Measurements from ENCODE around the gene DDB1. TPM values are rescaled to one million over a fixed set of nuclear protein-coding genes. Genes with fewer than 3 reads are reported as not detected.

DDB1 gene
- total and polyA plus RNA-seq, 4 donors, result 44.2 to 148 (median 107) TPM

DNA sequence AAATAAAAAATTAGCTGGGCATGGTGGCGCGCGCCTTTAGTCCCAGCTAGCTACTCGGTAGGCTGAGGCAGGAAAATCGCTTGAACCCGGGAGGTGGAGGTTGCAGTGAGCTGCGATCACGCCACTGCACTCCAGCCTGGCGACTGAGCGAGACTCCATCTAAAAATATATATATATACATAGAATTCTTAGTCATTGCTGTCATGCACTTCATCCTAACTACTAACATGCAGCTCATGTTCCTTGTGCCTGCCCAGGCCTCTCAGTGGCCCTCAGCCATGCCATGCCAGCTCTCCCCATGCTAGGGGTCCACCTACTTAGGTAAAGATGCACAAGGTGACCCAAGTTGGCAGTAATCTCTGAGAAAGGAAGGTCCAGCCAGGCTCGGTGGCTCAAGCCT lies 25.7 kb upstream of the DDB1 start:
- DNase-seq, result no peak
- Histone ChIP-seq H3K36me3 (ENCODE audit: control insufficient read depth in 1 of 2, insufficient read depth in 2 of 2, low read length in 1 of 2) (no peaks in the 10 kb centered on the region), H3K4me1 (ENCODE audit: control insufficient read depth in 1 of 2, insufficient read depth in 2 of 2, low read length in 2 of 2) (no peaks in the 10 kb centered on the region), H3K27ac (ENCODE audit: low read depth in 1 of 2, low read length in 2 of 2) (no peak overlapping the region), H3K4me3 (ENCODE audit: low read length in 2 of 2) (no peak overlapping the region), H3K27me3 (ENCODE audit: control insufficient read depth in 1 of 2, insufficient read depth in 2 of 2, low read length in 1 of 2) (no peaks in the 10 kb centered on the region), H3K9me3 (ENCODE audit: control insufficient read depth, low read length) (no peaks in the 10 kb centered on the region)
- no peak for ATAC-seq (ENCODE audit: low FRiP score)
- 94 to 97% methylated on average over 11 of the region's 11 CpGs for WGBS, 2 donors
- intact Hi-C loops (cut with DNase I), result no loop called here

DNA sequence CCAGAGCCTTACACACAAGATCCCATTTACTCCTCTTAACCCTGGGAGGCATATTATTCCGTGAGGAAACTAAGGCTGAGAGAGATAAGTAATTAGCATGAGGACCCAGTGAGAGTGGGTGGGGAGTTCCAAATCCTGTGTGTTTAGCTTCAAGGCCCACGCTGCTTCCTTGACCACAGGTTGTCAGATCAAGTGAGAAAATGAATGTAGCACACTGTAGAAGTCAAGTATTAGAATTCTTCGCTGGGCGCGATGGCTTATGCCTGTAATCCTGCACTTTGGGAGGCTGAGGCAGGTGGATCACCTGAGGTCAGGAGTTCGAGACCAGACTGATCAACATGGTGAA lies 25.0 kb upstream of the DDB1 start:
- Histone ChIP-seq H3K27ac (ENCODE audit: low read depth in 1 of 2, low read length in 2 of 2) (no peak overlapping the region), H3K9me3 (ENCODE audit: control insufficient read depth, low read length) (no peaks in the 10 kb centered on the region), H3K4me1 (ENCODE audit: control insufficient read depth in 1 of 2, insufficient read depth in 2 of 2, low read length in 2 of 2) (no peaks in the 10 kb centered on the region), H3K27me3 (ENCODE audit: control insufficient read depth in 1 of 2, insufficient read depth in 2 of 2, low read length in 1 of 2) (no peaks in the 10 kb centered on the region), H3K4me3 (ENCODE audit: low read length in 2 of 2) (no peak overlapping the region), H3K36me3 (ENCODE audit: control insufficient read depth in 1 of 2, insufficient read depth in 2 of 2, low read length in 1 of 2) (peaks cover 0 to 1% of the 10 kb centered on the region in 2 donors)
- intact Hi-C loops (cut with DNase I), result no loop called here
- ATAC-seq (ENCODE audit: low FRiP score), result no peak
- WGBS, 2 donors, result 93 to 96% methylated on average over 6 of the region's 6 CpGs
- DNase-seq, result no peak

DNA sequence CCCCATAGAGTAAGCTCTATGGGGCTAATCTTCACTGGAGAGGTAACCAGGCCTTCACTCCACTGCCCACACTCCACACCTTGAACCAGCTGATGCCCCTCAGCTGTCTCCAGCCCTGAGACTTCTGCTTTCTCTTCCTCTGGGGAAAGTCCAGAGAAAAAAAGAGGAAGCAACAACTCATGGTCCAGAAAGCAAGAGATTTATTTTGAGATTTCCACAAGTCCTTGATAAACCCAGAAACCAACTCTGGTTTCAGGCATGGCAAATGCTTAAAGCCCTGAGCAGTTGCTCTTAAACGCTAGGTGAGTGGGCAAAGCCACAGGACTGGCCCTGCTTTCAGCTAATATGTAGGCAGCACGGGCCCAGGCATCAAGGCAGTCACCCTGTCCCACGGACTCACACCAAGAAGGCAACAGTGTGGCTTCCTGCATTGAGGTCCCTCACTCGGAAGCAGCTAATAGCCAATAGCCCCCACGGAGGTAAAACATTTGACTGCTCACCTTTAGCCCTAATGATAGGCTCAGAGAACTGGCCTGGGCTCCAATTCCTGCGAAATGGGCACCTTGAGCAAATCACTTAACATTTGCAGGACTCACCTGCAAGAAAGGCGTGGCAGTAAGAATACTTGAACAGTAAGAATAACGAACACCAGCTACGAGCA lies 24.5 kb upstream of the DDB1 start:
- Histone ChIP-seq H3K27me3 (ENCODE audit: control insufficient read depth in 1 of 2, insufficient read depth in 2 of 2, low read length in 1 of 2) (no peaks in the 10 kb centered on the region), H3K27ac (ENCODE audit: low read depth in 1 of 2, low read length in 2 of 2) (no peak overlapping the region), H3K4me1 (ENCODE audit: control insufficient read depth in 1 of 2, insufficient read depth in 2 of 2, low read length in 2 of 2) (no peaks in the 10 kb centered on the region), H3K36me3 (ENCODE audit: control insufficient read depth in 1 of 2, insufficient read depth in 2 of 2, low read length in 1 of 2) (peaks cover 0 to 3% of the 10 kb centered on the region in 2 donors), H3K4me3 (ENCODE audit: low read length in 2 of 2) (no peak overlapping the region), H3K9me3 (ENCODE audit: control insufficient read depth, low read length) (no peaks in the 10 kb centered on the region)
- ATAC-seq (ENCODE audit: low FRiP score) (no peak), DNase-seq (no peak)
- intact Hi-C loops (cut with DNase I), result no loop called here
- WGBS, 2 donors, result 93% methylated on average over 9 of the region's 9 CpGs

DNA sequence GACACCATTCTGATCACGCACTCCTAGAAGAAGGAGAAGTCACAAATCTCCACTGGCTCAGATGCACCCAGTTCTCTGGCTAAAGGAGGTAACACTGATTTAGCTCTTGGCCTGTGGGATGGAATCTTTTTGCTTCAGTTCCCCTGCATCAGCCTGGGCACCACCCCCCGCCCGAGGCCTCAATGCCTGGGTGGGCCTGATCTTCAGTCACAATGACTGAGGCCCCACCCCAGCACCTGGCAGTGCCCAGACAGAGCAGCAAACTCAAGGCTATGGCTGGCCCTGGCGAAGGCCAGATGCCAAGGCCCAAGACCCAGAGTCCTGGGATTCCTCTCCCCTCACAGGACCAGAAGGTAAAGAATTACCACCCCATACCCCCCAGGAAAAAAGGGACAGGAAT lies 23.8 kb upstream of the DDB1 start:
- H3K4me1 ChIP-seq (ENCODE audit: control insufficient read depth in 1 of 2, insufficient read depth in 2 of 2, low read length in 2 of 2), result no peaks in the 10 kb centered on the region
- H3K27me3 ChIP-seq (ENCODE audit: control insufficient read depth in 1 of 2, insufficient read depth in 2 of 2, low read length in 1 of 2), result no peaks in the 10 kb centered on the region
- peaks cover 0 to 5% of the 10 kb centered on the region in 2 donors for H3K36me3 ChIP-seq (ENCODE audit: control insufficient read depth in 1 of 2, insufficient read depth in 2 of 2, low read length in 1 of 2)
- H3K27ac ChIP-seq (ENCODE audit: low read depth in 1 of 2, low read length in 2 of 2), result no peak overlapping the region
- WGBS, 2 donors, result 93 to 94% methylated on average over 4 of the region's 4 CpGs
- no peaks in the 10 kb centered on the region for H3K9me3 ChIP-seq (ENCODE audit: control insufficient read depth, low read length)
- H3K4me3 ChIP-seq (ENCODE audit: low read length in 2 of 2), result no peak overlapping the region
- intact Hi-C loops (cut with DNase I), result no loop called here
- DNase-seq (no peak), ATAC-seq (ENCODE audit: low FRiP score) (no peak)

DNA sequence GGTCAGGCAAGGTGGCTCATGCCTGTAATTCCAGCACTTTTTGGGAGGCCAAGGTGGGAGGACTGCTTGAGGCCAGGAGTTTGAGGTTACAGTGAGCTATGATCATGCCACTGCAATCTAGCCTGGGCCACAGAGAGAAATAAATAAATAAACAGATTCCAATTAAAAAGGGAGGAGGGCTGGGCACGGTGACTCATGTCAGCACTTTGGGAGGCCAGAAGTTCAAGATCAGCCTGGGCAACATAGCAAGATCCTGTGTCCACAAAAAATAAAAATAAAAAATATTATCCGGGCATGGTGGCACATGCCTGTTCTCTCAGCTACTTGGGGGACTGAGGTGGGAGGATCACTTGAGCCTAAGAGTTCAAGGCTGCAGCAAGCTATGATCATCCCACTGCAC lies 21.3 kb upstream of the DDB1 start:
- no peak overlapping the region for H3K4me3 ChIP-seq (ENCODE audit: low read length in 2 of 2)
- no peaks in the 10 kb centered on the region for H3K9me3 ChIP-seq (ENCODE audit: control insufficient read depth, low read length)
- no peak overlapping the region for H3K27ac ChIP-seq (ENCODE audit: low read depth in 1 of 2, low read length in 2 of 2)
- H3K4me1 ChIP-seq (ENCODE audit: control insufficient read depth in 1 of 2, insufficient read depth in 2 of 2, low read length in 2 of 2), result no peaks in the 10 kb centered on the region
- intact Hi-C loops (cut with DNase I), result no loop called here
- H3K27me3 ChIP-seq (ENCODE audit: control insufficient read depth in 1 of 2, insufficient read depth in 2 of 2, low read length in 1 of 2), result no peaks in the 10 kb centered on the region
- H3K36me3 ChIP-seq (ENCODE audit: control insufficient read depth in 1 of 2, insufficient read depth in 2 of 2, low read length in 1 of 2), result peaks cover 0 to 10% of the 10 kb centered on the region in 2 donors
- no peak for ATAC-seq (ENCODE audit: low FRiP score)
- WGBS, 2 donors, result 77 to 87% methylated on average over 2 of the region's 2 CpGs
- no peak for DNase-seq

DNA sequence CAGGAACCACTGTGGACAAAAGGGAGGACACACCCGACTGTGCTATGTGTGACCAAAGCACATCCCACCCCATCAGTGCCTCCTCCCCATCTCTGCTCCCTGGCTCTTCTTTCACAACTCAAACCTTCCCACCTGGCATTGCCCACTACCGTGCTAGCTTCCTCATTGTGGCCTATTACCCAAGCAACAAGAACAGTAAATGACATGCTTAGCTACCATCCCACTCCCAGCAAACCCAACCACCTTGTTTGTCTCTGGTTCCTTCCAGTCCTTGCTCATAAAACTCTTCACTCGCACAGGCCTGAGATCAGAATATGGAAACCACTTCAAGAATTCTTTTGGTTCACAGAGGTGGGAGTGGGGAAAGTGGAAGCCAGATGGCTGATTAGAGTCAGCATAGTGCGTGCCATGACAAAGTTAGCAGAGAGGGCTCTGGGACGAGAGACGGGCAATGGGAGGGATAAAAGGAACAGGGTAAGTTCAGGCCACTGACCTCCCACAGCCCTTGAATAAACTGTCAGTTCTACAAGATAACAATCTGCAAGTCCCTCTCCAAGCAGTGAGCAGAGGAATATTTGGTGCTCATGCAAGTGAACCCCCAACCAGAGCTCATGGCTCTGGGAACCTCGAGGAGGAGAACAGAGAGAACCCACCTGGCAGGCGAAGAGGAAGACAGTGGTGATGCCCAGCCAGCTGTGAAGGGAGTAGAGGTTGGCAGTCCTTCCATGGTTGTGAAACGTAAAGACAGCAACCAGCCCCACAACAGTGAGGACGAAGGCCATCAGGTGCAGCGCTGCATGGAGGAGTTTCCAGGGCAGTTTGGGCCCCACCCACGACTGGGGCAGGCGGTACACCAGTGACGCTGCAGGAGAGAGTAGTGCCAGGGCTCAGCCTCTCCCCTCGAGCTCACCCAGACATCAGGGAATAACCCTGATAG lies 20.5 kb upstream of the DDB1 start:
- Histone ChIP-seq H3K36me3 (ENCODE audit: control insufficient read depth in 1 of 2, insufficient read depth in 2 of 2, low read length in 1 of 2) (peaks cover 0 to 15% of the 10 kb centered on the region in 2 donors), H3K4me1 (ENCODE audit: control insufficient read depth in 1 of 2, insufficient read depth in 2 of 2, low read length in 2 of 2) (no peaks in the 10 kb centered on the region), H3K4me3 (ENCODE audit: low read length in 2 of 2) (no peak overlapping the region), H3K27ac (ENCODE audit: low read depth in 1 of 2, low read length in 2 of 2) (no peak overlapping the region), H3K27me3 (ENCODE audit: control insufficient read depth in 1 of 2, insufficient read depth in 2 of 2, low read length in 1 of 2) (no peaks in the 10 kb centered on the region), H3K9me3 (ENCODE audit: control insufficient read depth, low read length) (no peaks in the 10 kb centered on the region)
- intact Hi-C loops (cut with DNase I), result no loop called here
- WGBS, 2 donors, result 87 to 92% methylated on average over 15 of the region's 15 CpGs
- ATAC-seq (ENCODE audit: low FRiP score) (no peak), DNase-seq (peak in 1 of 2 donors; percentile 33)

DNA sequence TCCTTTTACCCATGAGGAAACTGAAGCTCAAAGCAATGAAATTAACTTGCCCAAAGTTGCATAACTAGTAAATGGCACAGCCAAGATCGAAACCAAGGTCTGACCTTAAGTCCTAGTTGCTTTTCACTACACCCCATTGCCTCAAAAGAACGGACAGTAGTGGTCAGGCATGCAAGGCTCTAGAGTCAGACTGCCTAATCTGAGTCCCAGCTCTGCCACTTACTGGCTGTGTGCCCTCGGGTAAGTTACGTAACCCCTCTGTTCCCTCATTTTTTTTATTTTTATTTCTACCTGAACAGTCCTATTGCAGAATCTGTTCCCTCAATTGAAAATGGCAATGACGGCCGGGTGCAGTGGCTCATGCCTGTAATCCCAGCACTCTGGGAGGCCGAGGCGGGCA lies 19.1 kb upstream of the DDB1 start:
- ATAC-seq (ENCODE audit: low FRiP score) (no peak), DNase-seq (no peak)
- no peaks in the 10 kb centered on the region for H3K27me3 ChIP-seq (ENCODE audit: control insufficient read depth in 1 of 2, insufficient read depth in 2 of 2, low read length in 1 of 2)
- WGBS, 2 donors, result 79 to 82% methylated on average over 8 of the region's 8 CpGs
- no peak overlapping the region for H3K27ac ChIP-seq (ENCODE audit: low read depth in 1 of 2, low read length in 2 of 2)
- intact Hi-C loops (cut with DNase I), result no loop called here
- H3K36me3 ChIP-seq (ENCODE audit: control insufficient read depth in 1 of 2, insufficient read depth in 2 of 2, low read length in 1 of 2), result peaks cover 0 to 15% of the 10 kb centered on the region in 2 donors
- H3K4me3 ChIP-seq (ENCODE audit: low read length in 2 of 2), result no peak overlapping the region
- no peaks in the 10 kb centered on the region for H3K9me3 ChIP-seq (ENCODE audit: control insufficient read depth, low read length)
- H3K4me1 ChIP-seq (ENCODE audit: control insufficient read depth in 1 of 2, insufficient read depth in 2 of 2, low read length in 2 of 2), result no peaks in the 10 kb centered on the region

DNA sequence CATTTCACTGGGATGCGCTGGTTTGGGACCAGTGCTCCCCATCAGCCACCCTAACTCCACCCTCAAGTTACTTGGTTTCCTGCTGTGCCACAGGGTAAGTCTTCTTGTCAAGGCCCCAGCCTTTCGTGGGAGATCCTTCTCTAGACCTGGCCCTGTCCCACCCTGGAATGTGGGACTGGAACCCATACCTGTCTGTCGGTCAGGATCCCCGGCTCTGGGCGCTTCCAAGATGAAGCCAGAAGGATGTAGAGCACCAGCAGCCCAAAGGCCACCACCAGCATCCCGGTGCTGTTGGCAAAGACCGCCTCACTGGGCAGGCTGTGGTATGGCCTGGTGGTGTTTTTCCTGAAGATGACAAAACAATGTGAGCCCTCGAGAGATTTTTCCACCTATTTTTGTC lies 17.9 kb upstream of the DDB1 start:
- DNase-seq (peak in 1 of 2 donors; percentile 3), ATAC-seq (ENCODE audit: low FRiP score) (no peak)
- H3K4me1 ChIP-seq (ENCODE audit: control insufficient read depth in 1 of 2, insufficient read depth in 2 of 2, low read length in 2 of 2), result no peaks in the 10 kb centered on the region
- no peaks in the 10 kb centered on the region for H3K9me3 ChIP-seq (ENCODE audit: control insufficient read depth, low read length)
- H3K27me3 ChIP-seq (ENCODE audit: control insufficient read depth in 1 of 2, insufficient read depth in 2 of 2, low read length in 1 of 2), result no peaks in the 10 kb centered on the region
- WGBS, 2 donors, result 92 to 93% methylated on average over 8 of the region's 8 CpGs
- intact Hi-C loops (cut with DNase I), result no loop called here
- no peak overlapping the region for H3K4me3 ChIP-seq (ENCODE audit: low read length in 2 of 2)
- no peak overlapping the region for H3K27ac ChIP-seq (ENCODE audit: low read depth in 1 of 2, low read length in 2 of 2)
- H3K36me3 ChIP-seq (ENCODE audit: control insufficient read depth in 1 of 2, insufficient read depth in 2 of 2, low read length in 1 of 2), result peaks cover 0 to 15% of the 10 kb centered on the region in 2 donors

DNA sequence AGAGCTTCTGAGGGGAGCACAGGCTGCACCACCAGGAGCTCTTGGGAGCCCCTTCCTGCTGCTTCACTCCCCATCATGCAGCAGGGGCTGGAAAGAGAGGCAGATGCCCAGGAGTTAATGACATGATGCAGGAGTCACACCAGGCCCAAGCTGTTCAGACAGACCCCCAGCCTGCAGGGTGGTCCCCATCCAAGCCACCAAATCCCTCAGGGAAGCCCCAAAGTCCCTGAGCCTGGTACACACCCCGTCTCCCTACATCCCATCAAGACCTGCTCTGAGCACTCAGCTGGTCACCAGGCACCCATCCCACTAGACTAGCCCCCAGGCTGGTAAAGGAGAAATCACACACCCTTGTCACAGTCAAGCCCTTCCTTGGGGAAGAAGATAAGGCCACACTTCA lies 17.4 kb upstream of the DDB1 start:
- Histone ChIP-seq H3K27me3 (ENCODE audit: control insufficient read depth in 1 of 2, insufficient read depth in 2 of 2, low read length in 1 of 2) (no peaks in the 10 kb centered on the region), H3K4me1 (ENCODE audit: control insufficient read depth in 1 of 2, insufficient read depth in 2 of 2, low read length in 2 of 2) (no peaks in the 10 kb centered on the region), H3K27ac (ENCODE audit: low read depth in 1 of 2, low read length in 2 of 2) (no peak overlapping the region), H3K9me3 (ENCODE audit: control insufficient read depth, low read length) (no peaks in the 10 kb centered on the region), H3K4me3 (ENCODE audit: low read length in 2 of 2) (no peak overlapping the region), H3K36me3 (ENCODE audit: control insufficient read depth in 1 of 2, insufficient read depth in 2 of 2, low read length in 1 of 2) (peaks cover 0 to 15% of the 10 kb centered on the region in 2 donors)
- WGBS, 2 donors, result 76 to 97% methylated on average over 1 of the region's 1 CpG
- ATAC-seq (ENCODE audit: low FRiP score) (no peak), DNase-seq (peak in 1 of 2 donors; percentile 45)
- intact Hi-C loops (cut with DNase I), result no loop called here

All from aorta (tissue), 5 donors.